ENCODE results near the gene CRB3.

Gene CRB3

DNA sequence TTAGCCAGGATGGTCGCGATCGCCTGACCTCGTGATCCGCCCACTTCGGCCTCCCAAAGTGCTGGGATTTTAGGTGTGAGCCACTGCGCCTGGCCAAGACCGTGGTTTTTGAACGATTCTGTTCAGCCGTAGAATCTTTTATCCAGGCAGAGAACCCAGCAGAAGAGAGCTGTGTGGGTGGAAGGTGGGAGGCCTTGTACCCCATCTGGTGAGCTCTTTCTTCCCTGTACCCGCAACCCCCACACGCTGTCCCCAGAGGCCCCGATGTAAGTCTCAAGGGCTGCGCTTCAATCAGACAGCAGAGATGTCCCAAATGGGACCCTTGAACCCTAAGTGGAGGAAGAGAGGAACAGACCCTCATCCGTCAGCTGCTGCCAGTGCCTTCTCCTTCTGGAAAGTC is 8.1 kb upstream of the CRB3 start:
- H4K20me1 ChIP-seq (ENCODE audit: low read depth, low read length), result no peaks in the 10 kb centered on the region
- no peaks in the 10 kb centered on the region for H3F3A ChIP-seq (ENCODE audit: insufficient read depth)
- no peak overlapping the region for H3K9ac ChIP-seq (ENCODE audit: low read length)
- H3K27me3 ChIP-seq (ENCODE audit: low read length), result no peaks in the 10 kb centered on the region
- no peak overlapping the region for H3K4me3 ChIP-seq (ENCODE audit: insufficient read depth, low read length, poor library complexity, severe bottlenecking)
- peaks cover 6% of the 10 kb centered on the region; the same call in 1 of the 2 replicates for H3K36me3 ChIP-seq (ENCODE audit: low read length)
- no peak overlapping the region for H3K27ac ChIP-seq (ENCODE audit: low read depth, low read length)
- H3K9me3 ChIP-seq (ENCODE audit: insufficient read depth, low read length), result no peaks in the 10 kb centered on the region
- H2AFZ ChIP-seq (ENCODE audit: low read depth, low read length, severe bottlenecking), result no peak overlapping the region
- H3K4me2 ChIP-seq (ENCODE audit: low read depth, low read length, poor library complexity, severe bottlenecking), result no peak overlapping the region
- no peaks in the 10 kb centered on the region for H3K79me2 ChIP-seq (ENCODE audit: insufficient read depth, low read length)
- no peaks in the 10 kb centered on the region for H3K9me2 ChIP-seq (replicated peaks; ENCODE audit: insufficient read depth, low read length)
- no peak for TF ChIP-seq EZH2phosphoT487 (conservative IDR thresholded peaks at IDR 0.05; ENCODE audit: low read length)
- TF ChIP-seq, protein P1, sequence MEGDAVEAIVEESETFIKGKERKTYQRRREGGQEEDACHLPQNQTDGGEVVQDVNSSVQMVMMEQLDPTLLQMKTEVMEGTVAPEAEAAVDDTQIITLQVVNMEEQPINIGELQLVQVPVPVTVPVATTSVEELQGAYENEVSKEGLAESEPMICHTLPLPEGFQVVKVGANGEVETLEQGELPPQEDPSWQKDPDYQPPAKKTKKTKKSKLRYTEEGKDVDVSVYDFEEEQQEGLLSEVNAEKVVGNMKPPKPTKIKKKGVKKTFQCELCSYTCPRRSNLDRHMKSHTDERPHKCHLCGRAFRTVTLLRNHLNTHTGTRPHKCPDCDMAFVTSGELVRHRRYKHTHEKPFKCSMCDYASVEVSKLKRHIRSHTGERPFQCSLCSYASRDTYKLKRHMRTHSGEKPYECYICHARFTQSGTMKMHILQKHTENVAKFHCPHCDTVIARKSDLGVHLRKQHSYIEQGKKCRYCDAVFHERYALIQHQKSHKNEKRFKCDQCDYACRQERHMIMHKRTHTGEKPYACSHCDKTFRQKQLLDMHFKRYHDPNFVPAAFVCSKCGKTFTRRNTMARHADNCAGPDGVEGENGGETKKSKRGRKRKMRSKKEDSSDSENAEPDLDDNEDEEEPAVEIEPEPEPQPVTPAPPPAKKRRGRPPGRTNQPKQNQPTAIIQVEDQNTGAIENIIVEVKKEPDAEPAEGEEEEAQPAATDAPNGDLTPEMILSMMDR (IDR thresholded peaks at IDR 0.05; ENCODE audit: insufficient read depth, low read length, poor library complexity, severe bottlenecking), result no peak

DNA sequence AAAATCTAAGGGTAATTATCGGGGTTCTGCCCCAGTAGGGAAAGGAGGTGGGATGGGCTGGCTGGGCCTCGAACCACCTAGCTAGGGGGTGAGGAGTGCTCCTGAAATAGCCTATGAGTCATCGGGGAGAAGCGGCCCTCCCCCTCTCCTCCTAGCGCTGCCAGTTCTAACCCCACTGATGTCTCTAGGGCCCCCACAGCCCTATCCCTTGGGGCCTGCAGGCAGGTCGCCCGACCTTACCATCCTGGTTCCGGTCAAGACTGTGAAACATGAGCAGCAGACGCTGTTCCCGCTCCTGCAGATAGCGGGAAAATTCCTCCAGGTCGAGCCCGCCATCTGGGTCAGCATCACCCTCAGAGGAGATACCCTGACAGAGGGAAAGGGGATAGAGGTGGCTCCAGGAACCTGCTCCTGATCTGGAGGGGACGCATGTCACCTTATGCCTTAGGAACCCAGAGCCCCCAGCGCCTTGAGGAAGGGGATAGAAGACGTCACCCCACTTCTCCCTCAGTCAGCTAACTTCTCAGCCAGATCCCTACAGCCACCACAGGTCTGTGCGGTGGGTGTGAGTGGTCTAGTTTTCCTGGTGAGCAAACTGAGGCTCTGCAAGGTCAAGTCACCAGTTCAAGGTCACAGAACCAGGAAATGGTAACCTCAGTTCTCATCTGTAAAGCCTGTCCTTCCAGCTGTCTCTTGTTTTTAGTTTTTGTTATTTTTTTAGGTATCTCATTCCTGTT is 5.9 kb upstream of the CRB3 start:
- no peaks in the 10 kb centered on the region for H3K27me3 ChIP-seq (ENCODE audit: low read length)
- H3K9me2 ChIP-seq (replicated peaks; ENCODE audit: insufficient read depth, low read length), result no peaks in the 10 kb centered on the region
- H3K27ac ChIP-seq (ENCODE audit: low read depth, low read length), result peak overlapping the region; percentile 11
- peak overlapping the region; percentile 68 for H3K9ac ChIP-seq (ENCODE audit: low read length)
- no peaks in the 10 kb centered on the region for H3K9me3 ChIP-seq (ENCODE audit: insufficient read depth, low read length)
- H3K79me2 ChIP-seq (ENCODE audit: insufficient read depth, low read length), result no peaks in the 10 kb centered on the region
- TF ChIP-seq EZH2phosphoT487 (conservative IDR thresholded peaks at IDR 0.05; ENCODE audit: low read length), result no peak
- TF ChIP-seq, protein P1 (IDR thresholded peaks at IDR 0.05; ENCODE audit: insufficient read depth, low read length, poor library complexity, severe bottlenecking), result no peak
- H3K36me3 ChIP-seq (ENCODE audit: low read length), result peaks cover 6% of the 10 kb centered on the region; the same call in 1 of the 2 replicates
- H2AFZ ChIP-seq (ENCODE audit: low read depth, low read length, severe bottlenecking), result peak overlapping the region; percentile 42
- peak overlapping the region; percentile 54 for H3K4me3 ChIP-seq (ENCODE audit: insufficient read depth, low read length, poor library complexity, severe bottlenecking)
- peak overlapping the region; percentile 74 for H3K4me2 ChIP-seq (ENCODE audit: low read depth, low read length, poor library complexity, severe bottlenecking)
- no peaks in the 10 kb centered on the region for H3F3A ChIP-seq (ENCODE audit: insufficient read depth)
- H4K20me1 ChIP-seq (ENCODE audit: low read depth, low read length), result no peaks in the 10 kb centered on the region

DNA sequence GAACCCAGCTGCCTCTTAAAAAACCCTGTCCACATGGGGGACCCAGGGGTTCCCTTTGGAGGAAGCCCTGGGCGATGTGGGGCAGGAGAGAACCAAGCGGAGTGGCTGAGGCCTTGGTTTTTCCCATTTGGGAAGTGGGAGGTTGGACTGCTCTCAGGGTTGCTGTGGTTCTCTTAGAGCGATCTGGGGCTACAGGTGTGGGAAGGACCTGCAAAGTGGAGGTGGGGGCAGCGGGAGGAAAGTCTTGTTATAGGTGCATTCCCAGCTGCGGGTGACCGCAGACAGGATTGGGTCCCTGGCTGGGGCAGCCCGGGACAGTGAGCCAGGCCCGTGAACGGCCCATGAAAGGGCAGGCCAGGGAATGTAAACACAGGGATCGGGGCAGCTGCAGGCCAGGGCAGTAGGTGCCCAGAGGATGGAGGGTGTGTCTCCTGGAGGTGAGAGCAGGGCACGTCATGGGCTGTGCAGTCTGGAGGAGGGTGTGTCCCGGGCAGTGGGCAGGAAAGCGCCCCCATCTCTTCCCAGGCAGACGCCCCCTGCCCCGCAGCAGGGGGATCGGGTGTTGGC is 5.3 kb upstream of the CRB3 start:
- peak overlapping the region; percentile 68 for H3K9ac ChIP-seq (ENCODE audit: low read length)
- H4K20me1 ChIP-seq (ENCODE audit: low read depth, low read length), result no peaks in the 10 kb centered on the region

More for the DNA sequence above, 5.3 kb upstream of the CRB3 start:
- peak overlapping the region; percentile 11 for H3K27ac ChIP-seq (ENCODE audit: low read depth, low read length)
- H3F3A ChIP-seq (ENCODE audit: insufficient read depth), result no peaks in the 10 kb centered on the region
- no peaks in the 10 kb centered on the region for H3K9me3 ChIP-seq (ENCODE audit: insufficient read depth, low read length)
- H3K27me3 ChIP-seq (ENCODE audit: low read length), result no peaks in the 10 kb centered on the region
- H3K79me2 ChIP-seq (ENCODE audit: insufficient read depth, low read length), result no peaks in the 10 kb centered on the region
- peaks cover 6% of the 10 kb centered on the region; the same call in 1 of the 2 replicates for H3K36me3 ChIP-seq (ENCODE audit: low read length)
- peak overlapping the region; percentile 74 for H3K4me2 ChIP-seq (ENCODE audit: low read depth, low read length, poor library complexity, severe bottlenecking)
- H3K4me3 ChIP-seq (ENCODE audit: insufficient read depth, low read length, poor library complexity, severe bottlenecking), result peak overlapping the region; percentile 54
- no peaks in the 10 kb centered on the region for H3K9me2 ChIP-seq (replicated peaks; ENCODE audit: insufficient read depth, low read length)
- TF ChIP-seq, protein P1 (IDR thresholded peaks at IDR 0.05; ENCODE audit: insufficient read depth, low read length, poor library complexity, severe bottlenecking), result no peak
- no peak for TF ChIP-seq EZH2phosphoT487 (conservative IDR thresholded peaks at IDR 0.05; ENCODE audit: low read length)
- H2AFZ ChIP-seq (ENCODE audit: low read depth, low read length, severe bottlenecking), result peak overlapping the region; percentile 85
